Activated CD8-positive, alpha-beta memory T cell treated with anti-CD3 and anti-CD28 coated beads, Interleukin-2, amount 50 U/mL, for 48 hours (primary cell): Measurements from ENCODE around the gene HLA-DOA.

Experiments
- DNase-seq: peaks from one replicate; pipeline ENCODE4 v3.0.0-alpha.2; 2020

Gene HLA-DOA

GRCh38 chr6:33015798-33016197 lies 6.4 kb upstream of the HLA-DOA start:
- no peak for DNase-seq

- no peak for DNase-seq
Measured at GRCh38 chr6:33014841-33015634, 5.6 kb upstream of the HLA-DOA start.

- no peak for DNase-seq
Measured at GRCh38 chr6:33013608-33014007, 4.2 kb upstream of the HLA-DOA start.

GRCh38 chr6:33010356-33010755 lies 965 bp upstream of the HLA-DOA start:
- DNase-seq: no peak

GRCh38 chr6:33007831-33008400 lies 1.5 kb downstream of the HLA-DOA start:
- DNase-seq: peak; percentile 47

GRCh38 chr6:33004940-33005339 lies 4.5 kb downstream of the HLA-DOA start:
- peak; percentile 28 for DNase-seq

- no peak for DNase-seq
Measured at GRCh38 chr6:33001685-33002084, 7.7 kb downstream of the HLA-DOA start.

- DNase-seq: peak; percentile 47
Measured at GRCh38 chr6:33000055-33000454, 9.3 kb downstream of the HLA-DOA start.

- DNase-seq: no peak
Measured at GRCh38 chr6:32995448-32995847, 13.9 kb downstream of the HLA-DOA start.

- DNase-seq: no peak
Measured at GRCh38 chr6:32993363-32993973, 15.9 kb downstream of the HLA-DOA start.

- no peak for DNase-seq
Measured at GRCh38 chr6:32991972-32992371, 17.4 kb downstream of the HLA-DOA start.

- DNase-seq: no peak
Measured at GRCh38 chr6:32989368-32989767, 20.0 kb downstream of the HLA-DOA start.

- peak; percentile 95 for DNase-seq
Measured at GRCh38 chr6:32984622-32985389, 24.6 kb downstream of the HLA-DOA start.

- no peak for DNase-seq
Measured at GRCh38 chr6:32983964-32984621, 25.3 kb downstream of the HLA-DOA start.

- DNase-seq: no peak
Measured at GRCh38 chr6:32983493-32983848, 25.9 kb downstream of the HLA-DOA start.

- no peak for DNase-seq
Measured at GRCh38 chr6:32982702-32983492, 26.5 kb downstream of the HLA-DOA start.

GRCh38 chr6:32982084-32982701 lies 27.2 kb downstream of the HLA-DOA start:
- peak; percentile 47 for DNase-seq

- no peak for DNase-seq
Measured at GRCh38 chr6:32980488-32981038, 28.8 kb downstream of the HLA-DOA start.

- no peak for DNase-seq
Measured at GRCh38 chr6:32979720-32980487, 29.5 kb downstream of the HLA-DOA start.

GRCh38 chr6:32977953-32978324 lies 31.5 kb downstream of the HLA-DOA start:
- DNase-seq: no peak
